Activated CD4-positive, alpha-beta T cell treated with anti-CD3 and anti-CD28 coated beads, Interleukin-2, amount 10 ng/mL, durations not matched to agents 7 days and 5 days (primary cell): ENCODE results near the gene PRKAG2. TPM values are rescaled to one million over a fixed set of nuclear protein-coding genes. Genes with fewer than 3 reads are reported as not detected.

Experiments
- CTCF ChIA-PET: fragments of 350-600 bp; sonication (Branson Sonifier 250); formaldehyde crosslinking; loops from one replicate; lab custom pipeline; 2021; ENCODE audit warnings: antibody characterized with exemption; lab: Charles Lee
- POLR2A ChIA-PET: fragments of 350-600 bp; sonication (Branson Sonifier 250); formaldehyde crosslinking; loops from one replicate; lab custom pipeline; 2021; ENCODE audit warnings: antibody characterized with exemption; lab: Charles Lee
- DNase-seq: peaks from one replicate; pipeline ENCODE4 v3.0.0-alpha.2; 2020
- H3K27ac Mint-ChIP-seq: one replicate; pipeline ENCODE4 v1.8.0; 2021; ENCODE audit warnings: mild to moderate bottlenecking, moderate library complexity, mixed read lengths
- H3K27me3 Mint-ChIP-seq: one replicate; pipeline ENCODE4 v1.8.0; 2021; ENCODE audit warnings: mixed read lengths
- H3K36me3 Mint-ChIP-seq: one replicate; pipeline ENCODE4 v1.8.0; 2021; ENCODE audit warnings: low read depth, mixed read lengths
- H3K4me1 Mint-ChIP-seq: one replicate; pipeline ENCODE4 v1.8.0; 2021; ENCODE audit warnings: mixed read lengths
- H3K4me3 Mint-ChIP-seq: one replicate; pipeline ENCODE4 v1.8.0; 2021; ENCODE audit warnings: mild to moderate bottlenecking, moderate library complexity, mixed read lengths
- H3K9me3 Mint-ChIP-seq: one replicate; pipeline ENCODE4 v1.8.0; 2021; ENCODE audit warnings: mixed read lengths
- total RNA-seq, 2 experiments: library from RNA; stranded (reverse); gene quantifications; one replicate each; pipeline ENCODE4 v1.2.3, GENCODE V29; 2021

Gene PRKAG2
- total RNA-seq, 2 experiments from 2014 or later: 27.5 to 32.3 TPM

DNA sequence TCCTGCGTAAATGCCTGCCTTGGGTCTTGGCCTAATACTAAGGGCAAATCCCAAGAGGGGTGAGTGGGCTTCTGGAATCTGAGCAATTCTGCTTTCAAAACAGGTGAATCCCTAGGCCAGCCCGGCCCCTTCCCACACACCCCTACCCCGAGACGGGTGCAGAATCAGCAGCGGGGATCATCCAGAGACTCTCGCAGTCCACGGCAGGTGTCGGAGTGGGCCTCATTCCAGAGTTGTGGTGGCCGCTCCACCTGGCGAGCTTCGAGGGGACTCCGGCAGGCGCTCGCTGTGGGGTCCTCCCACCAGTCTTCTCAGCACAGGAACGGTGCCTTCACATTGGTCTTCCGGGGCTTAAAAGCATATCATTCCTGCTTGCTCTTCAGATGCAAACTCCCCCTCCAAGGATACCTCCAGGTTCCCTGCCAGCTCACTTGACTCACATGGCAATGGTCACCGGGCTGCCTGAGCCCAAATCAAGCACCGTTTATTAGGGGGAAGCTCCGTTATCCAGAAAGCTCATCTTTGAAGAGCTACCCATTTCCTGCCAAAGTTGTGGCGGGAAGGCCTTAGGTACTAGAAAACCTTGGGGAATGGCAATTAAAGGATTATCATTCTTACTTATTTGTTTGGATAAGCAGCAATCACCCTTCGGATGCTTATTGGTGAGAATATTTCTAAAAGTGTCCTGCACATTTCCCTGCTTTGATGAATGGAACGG, 67.6 kb downstream of the PRKAG2 start:
- DNase-seq: no peak
- no peaks in the 10 kb centered on the region for H3K27me3 Mint-ChIP-seq
- H3K36me3 Mint-ChIP-seq: no peaks in the 10 kb centered on the region
- H3K4me3 Mint-ChIP-seq: no peak overlapping the region
- H3K4me1 Mint-ChIP-seq: no peaks in the 10 kb centered on the region
- H3K9me3 Mint-ChIP-seq: no peaks in the 10 kb centered on the region
- no peak overlapping the region for H3K27ac Mint-ChIP-seq
- ChIA-PET POLR2A (interaction anchor here (0.6 kb wide), 1 partner anchor 361 kb away, joined by 3 read pairs; no protein-coding TSS in a partner anchor), CTCF (interaction anchor here (1.7 kb wide), 1 partner anchor 29 kb away, joined by 3 read pairs; no protein-coding TSS in a partner anchor)

DNA sequence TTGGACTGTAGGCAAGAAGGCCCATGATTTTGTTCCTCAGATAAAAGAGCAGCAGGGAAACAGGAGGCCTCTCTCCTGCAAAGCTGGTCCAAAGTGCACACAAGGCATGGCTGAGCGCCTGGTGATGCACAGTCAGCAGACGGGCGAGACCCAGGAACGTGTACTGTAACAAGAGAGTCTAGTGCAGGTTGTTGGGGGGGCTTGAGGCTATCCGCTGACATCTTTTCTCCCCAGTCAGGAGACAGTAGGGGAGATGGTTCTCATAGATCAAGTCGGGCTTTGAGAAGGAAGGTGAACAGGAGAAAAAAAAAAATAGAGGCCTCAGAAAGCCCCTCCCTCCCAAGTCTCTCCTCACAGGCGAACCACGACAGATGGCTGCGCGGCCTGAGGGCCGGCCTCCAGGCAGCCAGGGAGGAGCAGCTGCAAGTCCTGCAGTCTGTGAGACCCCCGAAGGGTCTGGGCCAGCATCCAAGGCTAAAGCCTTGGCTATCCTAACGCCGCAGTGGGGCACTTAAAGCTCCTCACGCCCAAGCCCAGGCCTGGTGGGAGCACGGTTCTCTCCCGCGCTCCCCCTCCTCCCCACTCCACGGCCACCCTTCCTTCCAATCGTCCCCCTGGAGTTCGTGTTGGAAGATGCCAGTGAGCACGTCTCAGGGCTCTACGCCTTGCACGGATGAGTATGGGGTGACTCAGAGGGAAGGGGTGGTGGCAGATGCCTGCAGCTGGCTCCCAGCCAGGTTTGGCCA, 68.3 kb downstream of the PRKAG2 start:
- DNase-seq: no peak
- ChIA-PET POLR2A (no interaction called here), CTCF (no interaction called here)
- H3K27ac Mint-ChIP-seq: no peak overlapping the region
- no peaks in the 10 kb centered on the region for H3K27me3 Mint-ChIP-seq
- no peak overlapping the region for H3K4me3 Mint-ChIP-seq
- no peaks in the 10 kb centered on the region for H3K4me1 Mint-ChIP-seq
- no peaks in the 10 kb centered on the region for H3K36me3 Mint-ChIP-seq
- no peaks in the 10 kb centered on the region for H3K9me3 Mint-ChIP-seq

DNA sequence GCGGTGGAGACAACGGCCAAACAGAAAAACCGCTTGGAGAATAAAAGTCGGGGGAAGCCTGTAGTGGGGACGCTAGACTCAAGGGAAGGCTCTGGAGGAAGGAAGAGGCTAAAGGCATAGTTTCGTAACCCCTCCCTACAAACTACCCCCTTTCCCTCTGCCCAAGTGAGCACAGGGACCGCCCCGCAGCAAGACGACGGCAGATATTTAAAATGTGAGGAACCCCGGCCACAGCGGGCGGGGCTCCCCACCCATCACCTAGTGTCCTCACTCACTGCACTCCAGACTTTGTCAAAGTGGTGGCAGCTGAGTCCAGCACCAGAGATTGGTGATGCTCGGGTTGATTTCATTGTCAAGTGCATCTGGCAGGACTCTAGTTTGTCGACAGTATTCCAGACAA, 69.1 kb downstream of the PRKAG2 start:
- DNase-seq: no peak
- ChIA-PET POLR2A (no interaction called here), CTCF (interaction anchor here (1.4 kb wide), 1 partner anchor 11 kb away, joined by 3 read pairs; no protein-coding TSS in a partner anchor)
- H3K27ac Mint-ChIP-seq: no peak overlapping the region
- no peaks in the 10 kb centered on the region for H3K27me3 Mint-ChIP-seq
- H3K4me1 Mint-ChIP-seq: no peaks in the 10 kb centered on the region
- H3K9me3 Mint-ChIP-seq: no peaks in the 10 kb centered on the region
- no peaks in the 10 kb centered on the region for H3K36me3 Mint-ChIP-seq
- no peak overlapping the region for H3K4me3 Mint-ChIP-seq

DNA sequence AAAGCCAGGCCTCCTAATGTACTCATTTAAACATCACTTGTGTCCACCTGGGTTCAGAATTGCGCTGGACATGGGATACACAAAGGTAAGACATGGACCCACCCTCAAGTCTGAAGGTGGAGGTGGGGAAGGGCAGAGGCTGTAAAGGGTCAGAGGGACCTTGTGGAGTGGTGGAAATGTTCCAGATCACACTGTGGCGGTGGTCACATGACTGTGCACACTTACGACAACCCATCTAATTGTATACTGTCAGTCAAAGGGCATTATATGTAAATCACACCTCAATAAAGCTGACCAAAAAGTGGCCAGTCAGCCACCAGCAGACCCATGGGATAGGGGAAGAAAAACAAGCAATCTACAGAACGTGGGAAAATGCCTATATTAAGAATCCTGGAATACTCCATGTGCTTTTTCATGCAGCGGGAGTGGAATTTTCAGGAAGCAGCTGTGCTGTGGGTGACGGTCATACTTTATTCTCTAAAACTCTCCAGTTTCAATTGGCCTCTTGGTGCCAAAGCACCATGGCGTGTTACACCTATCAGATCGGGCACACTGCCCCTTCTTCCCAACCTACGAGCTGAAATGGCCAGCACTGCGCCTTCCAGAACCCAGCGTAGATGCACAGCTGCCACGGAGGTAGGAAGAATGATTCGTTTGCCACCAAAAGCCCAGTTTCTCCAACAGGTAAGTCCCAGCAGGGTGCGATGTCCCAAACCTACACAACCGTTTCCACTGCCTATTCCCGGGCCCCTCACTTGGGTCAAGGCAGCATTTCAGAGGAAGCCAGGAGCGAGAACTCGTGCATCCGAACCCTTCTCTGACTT, 69.8 kb downstream of the PRKAG2 start:
- CTCF ChIA-PET: interaction anchor here (1.4 kb wide), 1 partner anchor 12 kb away, joined by 3 read pairs; no protein-coding TSS in a partner anchor
- H3K4me1 Mint-ChIP-seq: no peaks in the 10 kb centered on the region
- no peak overlapping the region for H3K4me3 Mint-ChIP-seq
- no peaks in the 10 kb centered on the region for H3K27me3 Mint-ChIP-seq
- H3K27ac Mint-ChIP-seq: no peak overlapping the region
- POLR2A ChIA-PET: no interaction called here
- no peaks in the 10 kb centered on the region for H3K9me3 Mint-ChIP-seq
- no peak for DNase-seq
- no peaks in the 10 kb centered on the region for H3K36me3 Mint-ChIP-seq

DNA sequence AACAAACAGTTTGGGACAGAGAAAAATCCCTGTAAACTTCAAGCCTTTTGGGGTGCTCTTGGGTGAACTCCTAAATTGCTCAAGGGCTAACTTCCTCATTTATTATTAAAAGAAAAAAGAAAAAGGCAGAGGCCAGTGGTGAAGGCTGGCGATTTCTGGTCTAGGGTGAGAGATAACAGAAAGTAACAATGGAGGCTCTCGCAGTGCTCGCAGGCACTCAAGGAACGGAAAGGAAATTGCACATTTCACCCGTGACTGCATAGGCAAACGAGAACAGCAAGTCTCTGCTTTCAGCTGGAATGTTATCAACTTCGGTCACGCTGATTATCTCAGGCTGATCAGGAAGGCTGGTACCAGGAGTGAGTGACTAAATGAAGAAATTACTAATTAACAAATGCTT, 70.7 kb downstream of the PRKAG2 start:
- H3K4me1 Mint-ChIP-seq: no peaks in the 10 kb centered on the region
- ChIA-PET POLR2A (no interaction called here), CTCF (interaction anchor here (1.6 kb wide), 1 partner anchor 10 kb away, joined by 4 read pairs; no protein-coding TSS in a partner anchor)
- no peak for DNase-seq
- no peaks in the 10 kb centered on the region for H3K36me3 Mint-ChIP-seq
- no peaks in the 10 kb centered on the region for H3K27me3 Mint-ChIP-seq
- no peak overlapping the region for H3K27ac Mint-ChIP-seq
- no peak overlapping the region for H3K4me3 Mint-ChIP-seq
- H3K9me3 Mint-ChIP-seq: no peaks in the 10 kb centered on the region

DNA sequence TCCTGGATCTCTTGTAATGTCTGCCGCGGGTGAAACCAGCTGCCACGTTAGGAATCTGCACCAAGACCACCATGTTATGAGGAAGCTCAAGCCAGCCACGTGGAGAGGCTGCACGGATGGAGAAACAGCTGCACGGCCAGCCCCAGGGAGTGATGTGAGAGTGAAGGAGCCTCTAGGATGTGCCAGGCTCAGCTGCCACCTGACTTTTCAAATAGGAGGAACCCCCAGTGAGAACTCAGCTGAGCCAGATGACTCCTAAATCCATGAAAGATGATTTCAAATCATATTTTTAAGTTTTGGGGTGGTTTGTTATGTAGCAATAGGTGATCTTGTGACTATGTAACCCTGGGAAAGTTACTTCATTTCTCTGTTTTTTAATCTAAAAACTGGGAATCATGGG, 71.7 kb downstream of the PRKAG2 start:
- ChIA-PET CTCF (interaction anchor here (1.6 kb wide), 1 partner anchor 9 kb away, joined by 4 read pairs; no protein-coding TSS in a partner anchor), POLR2A (no interaction called here)
- no peak overlapping the region for H3K27ac Mint-ChIP-seq
- no peak overlapping the region for H3K4me3 Mint-ChIP-seq
- H3K27me3 Mint-ChIP-seq: no peaks in the 10 kb centered on the region
- no peak for DNase-seq
- H3K4me1 Mint-ChIP-seq: no peaks in the 10 kb centered on the region
- H3K9me3 Mint-ChIP-seq: no peaks in the 10 kb centered on the region
- H3K36me3 Mint-ChIP-seq: no peaks in the 10 kb centered on the region

DNA sequence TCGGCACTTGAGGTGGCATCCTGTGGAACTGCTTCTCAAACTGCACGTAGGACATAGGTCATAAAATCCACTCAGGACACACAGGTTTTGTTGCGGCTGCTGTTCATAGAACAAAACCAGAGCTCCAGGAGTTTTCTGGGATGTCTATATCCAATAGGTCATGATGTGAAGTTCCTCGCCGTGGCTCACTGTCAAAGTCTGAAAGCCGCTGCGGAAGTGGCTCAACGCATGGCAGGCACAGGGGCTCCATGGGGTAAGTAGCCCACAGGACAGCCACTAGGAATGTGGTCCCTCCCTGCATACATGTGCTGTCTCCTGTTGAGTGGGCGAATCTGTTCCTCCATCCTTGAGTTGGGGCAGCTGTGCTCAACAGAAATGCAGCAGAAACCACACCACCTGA, 72.2 kb downstream of the PRKAG2 start:
- ChIA-PET POLR2A (no interaction called here), CTCF (no interaction called here)
- H3K9me3 Mint-ChIP-seq: no peaks in the 10 kb centered on the region
- H3K27ac Mint-ChIP-seq: no peak overlapping the region
- DNase-seq: no peak
- no peaks in the 10 kb centered on the region for H3K36me3 Mint-ChIP-seq
- H3K27me3 Mint-ChIP-seq: no peaks in the 10 kb centered on the region
- no peaks in the 10 kb centered on the region for H3K4me1 Mint-ChIP-seq
- no peak overlapping the region for H3K4me3 Mint-ChIP-seq

DNA sequence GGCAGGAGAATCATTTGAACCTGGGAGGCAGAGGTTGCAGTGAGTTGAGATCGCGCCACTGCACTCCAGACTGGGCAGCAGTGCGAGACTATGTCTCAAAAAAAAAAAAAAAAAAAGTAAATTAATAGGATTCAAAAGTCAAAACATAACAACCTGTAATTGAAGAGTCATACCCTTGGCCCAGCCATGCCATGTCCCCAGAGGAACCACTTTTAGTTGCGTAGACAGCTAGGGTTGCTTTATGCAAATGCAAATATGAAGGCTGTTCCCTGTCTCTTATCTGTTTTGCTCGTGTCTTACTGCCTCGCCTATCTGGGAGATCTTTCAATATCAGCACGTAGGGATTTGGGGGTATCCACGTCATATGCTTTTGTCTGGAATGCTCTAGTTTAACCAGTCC, 73.1 kb downstream of the PRKAG2 start:
- Mint-ChIP-seq H3K4me1 (no peaks in the 10 kb centered on the region), H3K27me3 (no peaks in the 10 kb centered on the region), H3K36me3 (no peaks in the 10 kb centered on the region), H3K9me3 (no peaks in the 10 kb centered on the region), H3K4me3 (no peak overlapping the region), H3K27ac (no peak overlapping the region)
- ChIA-PET CTCF (interaction anchor here (1.5 kb wide), 1 partner anchor 21 kb away, joined by 4 read pairs; no protein-coding TSS in a partner anchor), POLR2A (no interaction called here)
- no peak for DNase-seq

DNA sequence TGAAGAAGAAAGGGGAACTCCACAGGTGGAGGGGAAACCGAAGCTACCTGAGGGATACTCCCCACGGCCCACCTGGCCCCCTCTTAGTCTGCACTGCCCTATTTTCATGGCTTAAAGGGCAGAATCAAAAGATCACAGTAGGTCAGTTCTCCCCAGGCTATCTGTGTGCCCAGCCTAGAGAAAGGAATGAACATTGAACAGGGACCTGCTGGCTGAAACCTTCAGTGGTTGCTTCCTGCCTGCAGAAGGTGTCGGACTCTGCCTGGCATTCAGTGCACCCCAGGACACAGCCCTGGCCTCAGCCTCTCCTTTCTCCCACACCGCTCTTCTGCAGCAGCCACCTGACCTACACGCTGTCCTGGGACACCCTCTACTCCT, 74.5 kb downstream of the PRKAG2 start:
- DNase-seq: no peak

DNA sequence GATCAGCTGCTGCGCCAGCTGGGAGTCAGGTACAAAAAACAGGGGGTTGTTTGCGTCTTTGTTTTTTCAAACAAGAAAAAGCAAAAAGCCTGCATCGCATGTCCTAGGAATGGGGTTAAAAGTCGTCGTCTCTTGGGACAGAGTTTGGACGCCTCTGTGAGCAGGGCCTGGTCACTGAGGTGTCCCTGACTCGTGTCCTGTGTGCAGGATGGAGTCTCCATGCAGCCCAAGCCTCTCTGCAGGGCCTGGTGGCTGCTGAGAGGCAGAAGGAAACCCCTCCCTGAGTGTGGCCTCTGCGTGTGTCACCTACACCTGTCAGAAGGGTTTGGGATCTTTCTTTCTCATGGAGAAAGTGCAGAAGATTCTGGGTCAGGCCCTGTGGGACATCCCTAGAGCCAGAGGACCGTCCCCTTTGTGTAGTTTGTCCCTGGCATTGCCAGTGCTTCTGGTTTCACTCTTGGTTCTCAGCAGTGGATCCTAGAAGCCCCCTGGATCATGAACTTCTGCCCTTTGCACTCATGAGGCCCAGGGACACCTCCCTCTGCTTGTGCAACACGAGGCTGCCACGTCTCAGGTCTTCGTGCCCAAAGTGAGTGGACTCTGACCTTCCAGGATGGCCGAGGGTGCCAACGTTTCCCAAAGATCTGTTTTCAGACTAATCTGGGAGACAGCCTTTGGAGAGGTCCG, 75.0 kb downstream of the PRKAG2 start:
- H3K9me3 Mint-ChIP-seq: no peaks in the 10 kb centered on the region
- DNase-seq: no peak
- ChIA-PET CTCF (no interaction called here), POLR2A (no interaction called here)
- no peaks in the 10 kb centered on the region for H3K4me1 Mint-ChIP-seq
- H3K27ac Mint-ChIP-seq: no peak overlapping the region
- H3K36me3 Mint-ChIP-seq: no peaks in the 10 kb centered on the region
- no peaks in the 10 kb centered on the region for H3K27me3 Mint-ChIP-seq
- no peak overlapping the region for H3K4me3 Mint-ChIP-seq

More for the DNA sequence above, 74.5 kb downstream of the PRKAG2 start:
- Mint-ChIP-seq H3K9me3 (no peaks in the 10 kb centered on the region), H3K4me1 (no peaks in the 10 kb centered on the region), H3K27ac (no peak overlapping the region), H3K4me3 (no peak overlapping the region), H3K27me3 (no peaks in the 10 kb centered on the region), H3K36me3 (no peaks in the 10 kb centered on the region)
- CTCF ChIA-PET: interaction anchor here (1.5 kb wide), 1 partner anchor 20 kb away, joined by 4 read pairs; no protein-coding TSS in a partner anchor
- POLR2A ChIA-PET: no interaction called here

DNA sequence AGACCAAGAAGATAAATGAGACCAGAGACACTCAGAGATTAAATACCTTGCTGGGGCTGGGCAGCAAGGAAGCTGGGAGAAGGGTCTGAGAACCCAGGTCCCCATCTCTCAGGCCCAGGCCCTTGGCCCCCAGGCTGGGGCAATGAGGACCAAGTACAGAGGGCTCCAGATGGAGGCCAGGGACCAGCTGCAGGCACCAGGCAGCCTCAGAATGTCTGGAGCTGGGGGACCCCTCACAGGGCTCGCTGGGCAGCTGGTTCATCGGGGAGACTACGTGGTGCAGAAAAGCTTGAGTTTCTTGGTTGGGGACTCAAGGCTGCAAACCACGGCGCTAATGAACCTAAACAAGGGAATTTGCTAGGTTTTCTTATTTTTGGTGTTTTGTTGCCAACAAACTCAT, 75.6 kb downstream of the PRKAG2 start:
- CTCF ChIA-PET: interaction anchor here (0.6 to 1.2 kb wide), 2 partner anchors 12 to 19 kb away, joined by 4 read pairs; no protein-coding TSS in a partner anchor
- POLR2A ChIA-PET: no interaction called here
- no peaks in the 10 kb centered on the region for H3K9me3 Mint-ChIP-seq
- H3K36me3 Mint-ChIP-seq: no peaks in the 10 kb centered on the region
- H3K27me3 Mint-ChIP-seq: no peaks in the 10 kb centered on the region
- no peaks in the 10 kb centered on the region for H3K4me1 Mint-ChIP-seq
- no peak overlapping the region for H3K4me3 Mint-ChIP-seq
- no peak for DNase-seq
- no peak overlapping the region for H3K27ac Mint-ChIP-seq

DNA sequence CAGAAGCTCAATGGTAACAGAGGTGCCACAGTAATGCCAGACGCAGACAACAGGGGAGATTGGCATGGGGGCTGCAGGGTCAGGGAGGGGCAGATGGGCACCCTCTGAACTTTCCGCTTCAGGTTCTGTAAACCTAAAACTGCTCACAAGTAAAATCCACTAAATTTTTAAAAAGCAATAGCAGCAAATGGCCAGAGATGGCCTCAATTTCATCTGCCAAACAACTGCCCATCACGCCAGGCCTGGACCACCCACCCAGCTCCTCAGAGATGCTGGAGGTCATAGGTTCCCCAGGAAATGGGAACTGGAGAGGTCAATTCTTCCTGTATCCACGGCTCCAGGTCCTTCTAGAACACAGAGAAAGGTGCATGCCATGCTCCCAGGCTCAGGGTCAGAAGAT, 76.1 kb downstream of the PRKAG2 start:
- Mint-ChIP-seq H3K27me3 (no peaks in the 10 kb centered on the region), H3K4me1 (no peaks in the 10 kb centered on the region), H3K27ac (no peak overlapping the region), H3K36me3 (no peaks in the 10 kb centered on the region), H3K4me3 (no peak overlapping the region), H3K9me3 (no peaks in the 10 kb centered on the region)
- POLR2A ChIA-PET: no interaction called here
- no peak for DNase-seq
- CTCF ChIA-PET: interaction anchor here (0.6 to 1.2 kb wide), 2 partner anchors 13 to 18 kb away, joined by 4 read pairs; no protein-coding TSS in a partner anchor
